H1 (cell line): Measurements from ENCODE around the gene ACSL3.

Source experiments
- CEBPB ChIP-seq: IDR thresholded peaks from 2 replicates; pipeline ENCODE4 v1.6.1; 2012; ENCODE audit warnings: low read depth, low read length
- CHD7 ChIP-seq: fragments of 300-600 bp; sonication (generic); IDR thresholded peaks from 2 replicates; pipeline ENCODE4 v1.7.1; 2012; ENCODE audit warnings: low read length, moderate library complexity, mild to moderate bottlenecking, inconsistent platforms; ENCODE audit not compliant: insufficient replicate concordance
- CTCF ChIP-seq, 3 experiments: IDR thresholded peaks; 1 replicate in 2 of 3; 2 replicates in 1 of 3; pipeline versions ENCODE4 v1.5.1 to v1.6.1; 2011; ENCODE audit warnings: low read length in 3 of 3, mild to moderate bottlenecking in 3 of 3, inconsistent platforms in 2 of 3, low read depth in 1 of 3, moderate library complexity in 1 of 3; ENCODE audit not compliant: insufficient read depth in 1 of 3; ENCODE audit errors: control extremely low read depth in 1 of 3
- EP300 ChIP-seq, 2 experiments: IDR thresholded peaks; 1 replicate in 1 of 2; 2 replicates in 1 of 2; pipeline ENCODE4 v1.6.1; 2011 to 2012; ENCODE audit warnings: low read depth in 2 of 2, low read length in 2 of 2, mild to moderate bottlenecking in 2 of 2, borderline replicate concordance in 1 of 2, inconsistent platforms in 1 of 2, moderate library complexity in 1 of 2
- EZH2 ChIP-seq: fragments of 200-600 bp; sonication (generic); IDR thresholded peaks from 2 replicates; pipeline ENCODE4 v1.7.1; 2012; ENCODE audit warnings: low read depth, mild to moderate bottlenecking, moderate library complexity, low read length, inconsistent platforms; ENCODE audit not compliant: severe bottlenecking
- JUND ChIP-seq: IDR thresholded peaks from 2 replicates; pipeline ENCODE4 v1.6.1; 2011; ENCODE audit warnings: mild to moderate bottlenecking, improper control_type of control experiment, low read length
- PHF8 ChIP-seq: fragments of 200-600 bp; sonication (generic); conservative IDR thresholded peaks from 2 replicates; pipeline ENCODE4 v1.7.1; 2012; ENCODE audit warnings: low read depth, mild to moderate bottlenecking, inconsistent platforms, low read length, moderate library complexity
- SAP30 ChIP-seq: fragments of 300-600 bp; sonication (generic); IDR thresholded peaks from 2 replicates; pipeline ENCODE4 v1.7.1; 2012; ENCODE audit warnings: low read length, moderate library complexity, mild to moderate bottlenecking, inconsistent platforms; ENCODE audit not compliant: insufficient read depth, insufficient replicate concordance
- SIN3A ChIP-seq, 2 experiments: IDR thresholded peaks in 1 of 2; conservative IDR thresholded peaks in 1 of 2; 2 replicates each; pipeline ENCODE4 v1.6.1; 2011 to 2012; ENCODE audit warnings: low read length in 2 of 2, improper control_type of control experiment in 1 of 2, low read depth in 1 of 2, mild to moderate bottlenecking in 1 of 2
- TAF1 ChIP-seq: IDR thresholded peaks from 2 replicates; pipeline ENCODE4 v1.6.1; 2011; ENCODE audit warnings: mild to moderate bottlenecking, low read depth, low read length

- TF ChIP-seq EZH2 (no peak), EP300 (IDR thresholded peaks at IDR 0.05; ENCODE audit: borderline replicate concordance in 1 of 2, low read depth in 2 of 2, low read length in 2 of 2) (no peak), CTCF (IDR thresholded peaks at IDR 0.05; ENCODE audit: control extremely low read depth in 1 of 3, insufficient read depth in 1 of 3, low read depth in 1 of 3, low read length in 3 of 3) (no peak), CEBPB (no peak), SAP30 (no peak), SIN3A (conservative IDR thresholded peaks at IDR 0.05 in 1 of 2, IDR thresholded peaks at IDR 0.05 in 1 of 2; ENCODE audit: low read depth in 1 of 2, low read length in 2 of 2) (no peak), CHD7 (no peak), JUND (no peak), PHF8 (no peak), TAF1 (no peak)
Measured at GRCh38 chr2:222887124-222887523, 26.3 kb downstream of the ACSL3 start.
